ENCODE measurements around the gene PTPN23. TPM values are rescaled to one million over a fixed set of nuclear protein-coding genes. Genes with fewer than 3 reads are reported as not detected.

Gene PTPN23
- total and polyA plus RNA-seq, 9 of the 15 experiments (the other 6 are each of a cell fraction or from before 2014, with no cell fraction given): 0.41 to 58.7 (median 7.2) TPM

DNA sequence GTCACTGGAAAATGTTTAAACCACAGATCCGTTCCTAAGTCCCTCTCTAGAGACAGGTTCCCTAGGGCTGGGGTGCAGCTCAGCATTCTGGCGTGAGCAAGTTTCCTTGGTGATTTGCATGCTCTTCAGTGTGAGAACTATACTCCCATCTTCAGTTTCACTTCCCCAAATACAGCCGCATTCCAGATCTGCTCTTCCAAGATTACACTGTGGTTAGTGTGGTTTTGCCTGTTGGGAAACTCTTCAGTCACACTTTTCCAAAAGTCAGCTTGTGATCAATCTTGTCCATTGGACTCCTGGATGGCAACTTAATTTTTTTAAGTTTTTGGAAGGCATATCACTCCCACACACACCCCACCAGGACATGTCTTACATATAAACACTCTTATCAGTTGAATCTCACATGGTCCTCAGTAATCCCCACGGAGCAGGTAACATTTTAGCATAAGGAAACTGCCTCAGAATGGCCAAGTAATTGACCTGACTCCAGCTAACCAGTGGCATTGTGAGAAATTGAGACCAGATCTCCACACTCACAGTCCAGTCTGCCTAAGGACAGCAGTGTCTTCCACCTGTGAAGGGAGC, 33.5 kb upstream of the PTPN23 start (continued):
- TF ChIP-seq TAF1 (IDR thresholded peaks at IDR 0.05; ENCODE audit: control insufficient read depth, extremely low read depth, insufficient read depth, low read length, severe bottlenecking): no peak
- no peak for TF ChIP-seq NFXL1 (CRISPR knock-in tag; IDR thresholded peaks at IDR 0.05)
- no peak for TF ChIP-seq BRCA1 (IDR thresholded peaks at IDR 0.05)
- no peak for TF ChIP-seq BRCA1 (CRISPR knock-in tag; IDR thresholded peaks at IDR 0.05)
- TF ChIP-seq ZKSCAN8 (CRISPR knock-in tag; IDR thresholded peaks at IDR 0.05): no peak
- TF ChIP-seq MTF1 (CRISPR knock-in tag; IDR thresholded peaks at IDR 0.05; ENCODE audit: borderline replicate concordance): no peak
- TF ChIP-seq ZNF584 (CRISPR knock-in tag; IDR thresholded peaks at IDR 0.05; ENCODE audit: low read depth): no peak
- TF ChIP-seq NR1H2 (CRISPR knock-in tag; IDR thresholded peaks at IDR 0.05): no peak
- TF ChIP-seq TEAD1 (CRISPR knock-in tag; IDR thresholded peaks at IDR 0.05): peak; percentile 86 to 92
- TF ChIP-seq MYC (IDR thresholded peaks at IDR 0.05; ENCODE audit: low read depth, low read length): no peak
- TF ChIP-seq MYC (CRISPR knock-in tag; IDR thresholded peaks at IDR 0.05; ENCODE audit: borderline replicate concordance, low read depth): no peak
- TF ChIP-seq, protein P1, sequence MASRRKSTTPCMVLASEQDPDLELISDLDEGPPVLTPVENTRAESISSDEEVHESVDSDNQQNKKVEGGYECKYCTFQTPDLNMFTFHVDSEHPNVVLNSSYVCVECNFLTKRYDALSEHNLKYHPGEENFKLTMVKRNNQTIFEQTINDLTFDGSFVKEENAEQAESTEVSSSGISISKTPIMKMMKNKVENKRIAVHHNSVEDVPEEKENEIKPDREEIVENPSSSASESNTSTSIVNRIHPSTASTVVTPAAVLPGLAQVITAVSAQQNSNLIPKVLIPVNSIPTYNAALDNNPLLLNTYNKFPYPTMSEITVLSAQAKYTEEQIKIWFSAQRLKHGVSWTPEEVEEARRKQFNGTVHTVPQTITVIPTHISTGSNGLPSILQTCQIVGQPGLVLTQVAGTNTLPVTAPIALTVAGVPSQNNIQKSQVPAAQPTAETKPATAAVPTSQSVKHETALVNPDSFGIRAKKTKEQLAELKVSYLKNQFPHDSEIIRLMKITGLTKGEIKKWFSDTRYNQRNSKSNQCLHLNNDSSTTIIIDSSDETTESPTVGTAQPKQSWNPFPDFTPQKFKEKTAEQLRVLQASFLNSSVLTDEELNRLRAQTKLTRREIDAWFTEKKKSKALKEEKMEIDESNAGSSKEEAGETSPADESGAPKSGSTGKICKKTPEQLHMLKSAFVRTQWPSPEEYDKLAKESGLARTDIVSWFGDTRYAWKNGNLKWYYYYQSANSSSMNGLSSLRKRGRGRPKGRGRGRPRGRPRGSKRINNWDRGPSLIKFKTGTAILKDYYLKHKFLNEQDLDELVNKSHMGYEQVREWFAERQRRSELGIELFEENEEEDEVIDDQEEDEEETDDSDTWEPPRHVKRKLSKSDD (conservative IDR thresholded peaks at IDR 0.05; ENCODE audit: low read length): no peak
- TF ChIP-seq ZNF146 (CRISPR knock-in tag; IDR thresholded peaks at IDR 0.05; ENCODE audit: unreplicated experiment): no peak
- TF ChIP-seq PHF21A (IDR thresholded peaks at IDR 0.05; ENCODE audit: borderline replicate concordance, low read depth): no peak
- TF ChIP-seq, protein P2, sequence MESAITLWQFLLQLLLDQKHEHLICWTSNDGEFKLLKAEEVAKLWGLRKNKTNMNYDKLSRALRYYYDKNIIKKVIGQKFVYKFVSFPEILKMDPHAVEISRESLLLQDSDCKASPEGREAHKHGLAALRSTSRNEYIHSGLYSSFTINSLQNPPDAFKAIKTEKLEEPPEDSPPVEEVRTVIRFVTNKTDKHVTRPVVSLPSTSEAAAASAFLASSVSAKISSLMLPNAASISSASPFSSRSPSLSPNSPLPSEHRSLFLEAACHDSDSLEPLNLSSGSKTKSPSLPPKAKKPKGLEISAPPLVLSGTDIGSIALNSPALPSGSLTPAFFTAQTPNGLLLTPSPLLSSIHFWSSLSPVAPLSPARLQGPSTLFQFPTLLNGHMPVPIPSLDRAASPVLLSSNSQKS (CRISPR knock-in tag; IDR thresholded peaks at IDR 0.05): no peak
- TF ChIP-seq TFAM (CRISPR knock-in tag; conservative IDR thresholded peaks at IDR 0.05): no peak
- TF ChIP-seq ZBED1 (IDR thresholded peaks at IDR 0.05): peak; percentile 45; the same call in 1 of the 2 replicates
- no peak for TF ChIP-seq GATAD2B (IDR thresholded peaks at IDR 0.05; ENCODE audit: borderline replicate concordance)
- no peak for TF ChIP-seq E2F3 (CRISPR knock-in tag; IDR thresholded peaks at IDR 0.05)
- TF ChIP-seq ZNF133 (CRISPR knock-in tag; IDR thresholded peaks at IDR 0.05): no peak
- TF ChIP-seq EGR1 (conservative IDR thresholded peaks at IDR 0.05): no peak
- no peak for TF ChIP-seq ERF (CRISPR knock-in tag; IDR thresholded peaks at IDR 0.05)
- TF ChIP-seq ZC3H4 (CRISPR knock-in tag; IDR thresholded peaks at IDR 0.05; ENCODE audit: borderline replicate concordance): no peak
- TF ChIP-seq HNRNPK (IDR thresholded peaks at IDR 0.05; ENCODE audit: low read depth, low read length, poor library complexity, severe bottlenecking): no peak
- no peak for TF ChIP-seq HCFC1 (IDR thresholded peaks at IDR 0.05; ENCODE audit: low read depth, low read length)
- TF ChIP-seq CBX8 (IDR thresholded peaks at IDR 0.05; ENCODE audit: borderline replicate concordance, extremely low read depth, low read depth, low read length, poor library complexity, severe bottlenecking): no peak
- TF ChIP-seq ETS2 (tag; IDR thresholded peaks at IDR 0.05; ENCODE audit: borderline replicate concordance, poor library complexity, severe bottlenecking): no peak
- no peak for TF ChIP-seq RFX7 (CRISPR knock-in tag; IDR thresholded peaks at IDR 0.05)
- no peak for TF ChIP-seq NR2F6 (CRISPR knock-in tag; IDR thresholded peaks at IDR 0.05)
